Heart left ventricle (tissue), 16 donors: ENCODE measurements around the gene FUOM. TPM values are rescaled to one million over a fixed set of nuclear protein-coding genes. Genes with fewer than 3 reads are reported as not detected.

Experiments
- ATAC-seq, 4 donors: fragments of 200-7000 bp; cut with Tn5 transposase; one replicate each; pipeline ENCODE4 v1.9.1; 2020 to 2022; ENCODE audit warnings: moderate library complexity in 4 of 4, mild to moderate bottlenecking in 3 of 4, moderate number of reproducible peaks in 1 of 4
- DNase-seq, 5 donors: peaks; one replicate each; pipeline ENCODE4 v3.0.0-alpha.2; 2020
- H3K27ac ChIP-seq, 12 donors: fragments of 200-600 bp; sonication (generic) in 4 of 12; one replicate each; pipeline versions ENCODE4 v1.5.0 to v1.8.0; 2016 to 2022; ENCODE audit warnings: mild to moderate bottlenecking in 2 of 12
- H3K27me3 ChIP-seq, 9 donors: fragments of 200-600 bp; sonication (generic) in 2 of 9; one replicate each; pipeline versions ENCODE4 v1.5.1 to v1.8.0; 2016 to 2022; ENCODE audit warnings: mild to moderate bottlenecking in 3 of 9
- H3K36me3 ChIP-seq, 9 donors: fragments of 200-600 bp; sonication (generic) in 2 of 9; one replicate each; pipeline versions ENCODE4 v1.5.0 to v1.8.0; 2018 to 2022; ENCODE audit warnings: mild to moderate bottlenecking in 2 of 9
- H3K4me1 ChIP-seq, 12 donors: fragments of 200-600 bp; sonication (generic) in 4 of 12; one replicate each; pipeline versions ENCODE4 v1.5.0 to v1.8.0; 2016 to 2022; ENCODE audit warnings: mild to moderate bottlenecking in 3 of 12
- H3K4me3 ChIP-seq, 12 donors: fragments of 200-600 bp; sonication (generic) in 4 of 12; one replicate each; pipeline versions ENCODE4 v1.5.0 to v1.8.0; 2017 to 2022; ENCODE audit warnings: mild to moderate bottlenecking in 9 of 12, moderate library complexity in 4 of 12
- H3K9me3 ChIP-seq, 12 donors: fragments of 200-600 bp; sonication (generic) in 4 of 12; one replicate each; pipeline versions ENCODE4 v1.5.0 to v1.8.0; 2016 to 2022; ENCODE audit warnings: mild to moderate bottlenecking in 1 of 12
- POLR2A ChIP-seq, 2 donors: fragments of 450-650 bp; IDR thresholded peaks; one replicate each; pipeline ENCODE4 v1.6.1; 2017; ENCODE audit warnings: antibody characterized with exemption in 2 of 2, mild to moderate bottlenecking in 2 of 2, moderate library complexity in 2 of 2
- WGBS, 4 donors: extraction: QIAGEN DNeasy Blood & Tissue Kit in 2 of 4; methylation state at CpG; one replicate each; pipeline versions ENCODE4 v1.1.5 to v1.1.7; 2013 to 2018; 5-methylcytosine and 5-hydroxymethylcytosine counted together
- intact Hi-C, 10 donors: fragments of 100-400 bp; cut with DNase I; formaldehyde crosslinking; loops; one replicate each; pipeline versions ENCODE4 v1.11.1 to v1.14.2; 2022
- polyA plus RNA-seq, 2 donors: library from polyadenylated mRNA; stranded (reverse); fragments of 200-250 nt; gene quantifications; one replicate each; pipeline ENCODE4 v1.2.3, GENCODE V29; 2013
- total RNA-seq, 9 donors: library from RNA; depleted of rRNA in 2 of 9; stranded (reverse); fragments of >200 nt in 2 of 9; fragmentation: NEBNext Ultra II Directional in 3 of 9; extraction: Animal tissue kit (Norgen Biotek cat#: 25700) in 3 of 9; gene quantifications; one replicate each; pipeline versions ENCODE4 v1.1.0 to v1.2.4, GENCODE V29; 2016 to 2023
- TF ChIP-seq, protein P1 (sequence below), 12 donors: fragments of 200-600 bp; sonication (generic) in 4 of 12; IDR thresholded peaks; one replicate each; pipeline versions ENCODE4 v1.5.0 to v1.8.0; 2018 to 2022; ENCODE audit warnings: antibody characterized with exemption in 12 of 12, mild to moderate bottlenecking in 5 of 12
- donor health status: ischemic (EF 13 %, LVEDD 7.1; RV severe dilation, severe dysfunction).
- donor health status: healthy with polysubstance abuse.
- donor health status: DM: no; HTN: yes; CAD: no.
- donor health status: DM: no; HTN: no; CAD: no.
- donor health status: ischemic (EF 25% LVEDD 6.9; RV normal size, moderate dysfunction).
- donor health status: ischemic (EF 25% LVEDD 5.7; RV mildly dilated, moderate dysfunction).
- donor health status: healthy.
- donor health status: DM: yes; HTN: yes; CAD: no.
- donor health status: ischemic (EF 35%, LVEDD 5.7; RV mildly dilated, moderate dysfunction).
- donor health status: nonischemic (EF 11% LVEDD 7.7; RV severe dilation, severe dysfunction).
- donor health status: DM: yes; HTN: yes; CAD: no.
- donor health status: PGD.
- donor health status: ischemic (EF 29% LVEDD 5.4; RV normal size, mild dysfunction).
- donor health status: nonischemic (EF 23%, LVEDD 6.1; RV moderate dilation, normal function).

FUOM gene
- total and polyA plus RNA-seq, 11 donors = 4.3 to 24.1 (median 8.4) TPM

DNA sequence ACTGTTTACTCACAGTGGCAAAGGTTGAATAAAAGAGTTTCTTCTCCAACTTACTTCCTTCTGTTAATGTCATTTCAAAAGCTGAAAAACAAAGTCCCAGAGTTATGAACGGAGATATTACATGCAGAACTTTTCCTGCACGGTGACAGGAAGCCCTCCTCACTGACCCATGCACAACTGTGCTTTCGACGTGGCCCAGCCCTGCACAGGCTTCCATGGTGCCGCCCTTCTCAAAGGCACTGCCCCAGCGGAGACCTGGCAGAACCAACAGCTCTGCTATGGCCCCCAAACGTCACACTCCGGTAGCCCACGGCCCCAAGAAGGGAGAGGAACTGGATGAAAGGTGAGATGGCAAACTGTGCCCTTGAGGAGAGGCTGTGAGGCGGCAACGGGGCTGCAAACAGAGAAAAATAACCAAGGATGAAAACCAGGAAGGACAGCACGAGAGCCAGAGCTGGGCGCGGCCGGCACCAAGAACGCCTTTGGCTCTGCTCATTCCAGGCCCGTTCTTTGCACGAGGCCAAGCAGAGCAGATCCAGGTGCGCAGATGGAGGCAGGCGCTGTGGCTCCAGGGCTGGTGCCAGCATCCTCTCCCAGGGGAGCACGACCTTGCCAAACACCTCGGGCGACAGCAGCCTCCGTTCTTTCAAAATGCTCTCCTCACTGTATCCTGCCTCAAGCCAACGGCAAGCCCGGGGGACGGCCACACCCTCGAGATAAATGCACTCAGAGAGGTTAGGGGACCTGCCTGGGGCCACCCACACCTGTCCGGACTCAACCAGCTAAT, 7.0 kb upstream of the FUOM start:
- Histone ChIP-seq H3K4me1 (peaks cover 0 to 3% (median 0%) of the 10 kb centered on the region in 12 donors), H3K27ac (peak overlapping the region in 6 of 12 donors; percentile 12 to 71 (median 35)), H3K36me3 (peaks cover 5 to 83% (median 75%) of the 10 kb centered on the region in 9 donors), H3K9me3 (peaks cover 0 to 4% (median 0%) of the 10 kb centered on the region in 12 donors), H3K4me3 (no peak overlapping the region), H3K27me3 (no peaks in the 10 kb centered on the region)
- intact Hi-C loops = no loop called here
- ATAC-seq (peak in 2 of 4 donors; percentile 27 to 51), DNase-seq (no peak)
- WGBS, 4 donors = 66 to 74% (median 70%) methylated on average over 26 to 29 of the region's 29 CpGs
- TF ChIP-seq, protein P1, sequence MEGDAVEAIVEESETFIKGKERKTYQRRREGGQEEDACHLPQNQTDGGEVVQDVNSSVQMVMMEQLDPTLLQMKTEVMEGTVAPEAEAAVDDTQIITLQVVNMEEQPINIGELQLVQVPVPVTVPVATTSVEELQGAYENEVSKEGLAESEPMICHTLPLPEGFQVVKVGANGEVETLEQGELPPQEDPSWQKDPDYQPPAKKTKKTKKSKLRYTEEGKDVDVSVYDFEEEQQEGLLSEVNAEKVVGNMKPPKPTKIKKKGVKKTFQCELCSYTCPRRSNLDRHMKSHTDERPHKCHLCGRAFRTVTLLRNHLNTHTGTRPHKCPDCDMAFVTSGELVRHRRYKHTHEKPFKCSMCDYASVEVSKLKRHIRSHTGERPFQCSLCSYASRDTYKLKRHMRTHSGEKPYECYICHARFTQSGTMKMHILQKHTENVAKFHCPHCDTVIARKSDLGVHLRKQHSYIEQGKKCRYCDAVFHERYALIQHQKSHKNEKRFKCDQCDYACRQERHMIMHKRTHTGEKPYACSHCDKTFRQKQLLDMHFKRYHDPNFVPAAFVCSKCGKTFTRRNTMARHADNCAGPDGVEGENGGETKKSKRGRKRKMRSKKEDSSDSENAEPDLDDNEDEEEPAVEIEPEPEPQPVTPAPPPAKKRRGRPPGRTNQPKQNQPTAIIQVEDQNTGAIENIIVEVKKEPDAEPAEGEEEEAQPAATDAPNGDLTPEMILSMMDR (IDR thresholded peaks at IDR 0.05) = no peak
- TF ChIP-seq POLR2A (IDR thresholded peaks at IDR 0.05) = no peak

GRCh38 chr10:133362846-133363245, 5.0 kb upstream of the FUOM start:
- ATAC-seq = no peak
- Histone ChIP-seq H3K27me3 (no peaks in the 10 kb centered on the region), H3K27ac (no peak overlapping the region), H3K4me3 (no peak overlapping the region), H3K36me3 (peaks cover 5 to 63% (median 55%) of the 10 kb centered on the region in 9 donors), H3K9me3 (peaks cover 0 to 4% (median 0%) of the 10 kb centered on the region in 12 donors), H3K4me1 (peaks cover 0 to 6% (median 0%) of the 10 kb centered on the region in 12 donors)
- intact Hi-C loops = no loop called here
- TF ChIP-seq, protein P1 (IDR thresholded peaks at IDR 0.05) = no peak
- TF ChIP-seq POLR2A (IDR thresholded peaks at IDR 0.05) = no peak
- 90 to 99% (median 93%) methylated on average over 10 to 13 of the region's 13 CpGs for WGBS, 4 donors
- no peak for DNase-seq

DNA sequence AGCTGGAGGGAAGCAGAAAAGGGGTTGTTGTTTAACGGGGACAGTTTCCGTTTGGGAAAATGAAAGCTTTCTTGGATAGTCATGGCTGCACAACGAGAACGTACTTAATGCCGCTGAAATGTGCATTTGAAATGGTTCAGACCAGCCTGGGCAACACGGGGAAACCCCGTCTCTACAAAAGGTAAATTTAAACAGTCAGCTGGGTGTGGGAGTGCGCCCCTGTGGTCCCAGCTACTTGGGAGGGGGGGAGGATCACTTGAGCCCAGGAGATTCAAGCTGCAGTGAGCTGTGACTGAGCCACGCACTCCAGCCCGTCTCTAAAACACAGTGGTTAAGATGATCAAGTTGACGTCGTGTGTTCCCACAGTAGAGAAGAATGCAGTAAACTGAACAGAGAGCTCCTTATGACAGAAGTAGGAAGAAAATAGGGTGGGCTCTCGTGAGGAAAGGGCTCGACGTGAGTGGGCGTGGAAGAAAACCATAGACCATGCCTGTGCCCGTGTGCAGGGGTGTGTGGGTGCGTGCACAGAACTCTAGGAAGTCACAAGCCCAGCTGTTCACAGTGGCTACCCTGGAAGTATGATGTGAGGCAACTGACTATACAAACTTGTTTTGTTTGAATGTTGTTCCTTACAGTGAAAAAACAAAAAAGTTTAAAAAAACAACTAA, 4.1 kb upstream of the FUOM start:
- intact Hi-C loops = no loop called here
- TF ChIP-seq, protein P1 (IDR thresholded peaks at IDR 0.05) = no peak
- Histone ChIP-seq H3K4me1 (peaks cover 1 to 13% (median 7%) of the 10 kb centered on the region in 12 donors), H3K36me3 (peaks cover 4 to 56% (median 52%) of the 10 kb centered on the region in 9 donors), H3K27ac (no peak overlapping the region), H3K9me3 (peaks cover 0 to 4% (median 0%) of the 10 kb centered on the region in 12 donors), H3K4me3 (no peak overlapping the region), H3K27me3 (no peaks in the 10 kb centered on the region)
- ATAC-seq = no peak
- WGBS, 4 donors = 76 to 83% (median 81%) methylated on average over 18 of the region's 18 CpGs
- DNase-seq = no peak

- no peak for ATAC-seq
- H3K27ac ChIP-seq = no peak overlapping the region
- no peak for DNase-seq
- H3K4me3 ChIP-seq = no peak overlapping the region
- no peaks in the 10 kb centered on the region for H3K27me3 ChIP-seq
- WGBS, 4 donors = 83 to 97% (median 93%) methylated on average over 3 to 5 of the region's 5 CpGs
- intact Hi-C loops = no loop called here
- peaks cover 2 to 49% (median 45%) of the 10 kb centered on the region in 9 donors for H3K36me3 ChIP-seq
- no peak for TF ChIP-seq POLR2A (IDR thresholded peaks at IDR 0.05)
- TF ChIP-seq, protein P1 (IDR thresholded peaks at IDR 0.05) = no peak
- peaks cover 0 to 4% (median 0%) of the 10 kb centered on the region in 12 donors for H3K9me3 ChIP-seq
- peaks cover 3 to 20% (median 13%) of the 10 kb centered on the region in 12 donors for H3K4me1 ChIP-seq
Observed at GRCh38 chr10:133361227-133361626, 3.4 kb upstream of the FUOM start.
